Gastrocnemius medialis (tissue), 4 donors: ENCODE measurements around the gene TPSB2. TPM values are rescaled to one million over a fixed set of nuclear protein-coding genes. Genes with fewer than 3 reads are reported as not detected.
"Not testable (repeated sequence)": the region's sequence is repeated elsewhere in the genome, so short reads cannot be mapped to it uniquely, and the experiment has no call there.

Experiments used
- ATAC-seq, 2 donors: fragments of 150-250 bp; one replicate each; pipeline ENCODE4 v1.9.1; 2016
- DNase-seq, 2 donors: peaks; one replicate each; pipeline ENCODE4 v3.0.0-alpha.2; 2019
- H3K27ac ChIP-seq, 4 donors: fragments of 200-600 bp; sonication (generic); 1 replicate in 1 of 4; 2 replicates in 3 of 4; pipeline ENCODE4 v1.5.1; 2016 to 2018; ENCODE audit warnings: mild to moderate bottlenecking in 2 of 4, moderate library complexity in 1 of 4
- H3K27me3 ChIP-seq, 3 donors: fragments of 200-600 bp; sonication (generic) in 2 of 3; 1 replicate in 1 of 3; 2 replicates in 2 of 3; pipeline versions ENCODE4 v1.5.1 to v1.6.0; 2016 to 2019; ENCODE audit warnings: mild to moderate bottlenecking in 1 of 3, moderate library complexity in 1 of 3
- H3K36me3 ChIP-seq, 2 donors: fragments of 200-600 bp; sonication (generic) in 1 of 2; one replicate each; pipeline ENCODE4 v1.5.1; 2017 to 2018
- H3K4me1 ChIP-seq, 2 donors: fragments of 200-600 bp; sonication (generic) in 1 of 2; one replicate each; pipeline ENCODE4 v1.5.1; 2016 to 2017; ENCODE audit warnings: mild to moderate bottlenecking in 2 of 2
- H3K4me3 ChIP-seq, 4 donors: fragments of 200-600 bp; sonication (generic) in 3 of 4; 1 replicate in 1 of 4; 2 replicates in 3 of 4; pipeline ENCODE4 v1.5.1; 2016 to 2019; ENCODE audit warnings: mild to moderate bottlenecking in 2 of 4
- H3K9me3 ChIP-seq, 3 donors: fragments of 200-600 bp; sonication (generic) in 2 of 3; 1 replicate in 1 of 3; 2 replicates in 2 of 3; pipeline ENCODE4 v1.5.1; 2016 to 2019
- CTCF ChIP-seq, 5 experiments: fragments of 450-650 bp in 3 of 5; fragments of 200-600 bp in 2 of 5; sonication (generic) in 2 of 5; IDR thresholded peaks in 4 of 5; conservative IDR thresholded peaks in 1 of 5; 1 replicate in 4 of 5; 2 replicates in 1 of 5; pipeline ENCODE4 v1.5.1; 2016 to 2019; ENCODE audit warnings: antibody characterized with exemption in 5 of 5, mild to moderate bottlenecking in 3 of 5, moderate library complexity in 3 of 5
- POLR2A ChIP-seq, 2 donors: fragments of 450-650 bp; IDR thresholded peaks; one replicate each; pipeline ENCODE4 v1.6.1; 2017; ENCODE audit warnings: antibody characterized with exemption in 2 of 2, mild to moderate bottlenecking in 2 of 2, moderate library complexity in 2 of 2
- in situ Hi-C, 4 donors: fragments of 200-750 bp; cut with MboI; loops; one replicate each; pipeline versions ENCODE4 v1.15.0 to v1.8.0; 2017; ENCODE audit warnings: low sequenced_read_pairs in 4 of 4
- intact Hi-C: fragments of 100-400 bp; cut with DNase I; formaldehyde crosslinking; loops from one replicate; pipeline ENCODE4 v1.15.1; 2023; ENCODE audit warnings: low total_unique reads
- total RNA-seq, 4 donors: library from RNA; depleted of rRNA; stranded (reverse); fragments of >200 nt; gene quantifications; one replicate each; pipeline versions ENCODE4 v1.1.0 to v1.2.3, GENCODE V29; 2016

Gene TPSB2
- total RNA-seq, 4 donors from 2014 or later: 3.7 to 14.3 (median 9.5) TPM

- no peak for ATAC-seq
Observed at GRCh38 chr16:1272453-1273198, 42.6 kb upstream of the TPSB2 start.

GRCh38 chr16:1271724-1272413 lies 41.9 kb upstream of the TPSB2 start:
- H3K27me3 ChIP-seq: peaks cover 8 to 11% (median 9%) of the 10 kb centered on the region in 3 donors
- H3K4me3 ChIP-seq, H3K9me3 ChIP-seq, H3K4me1 ChIP-seq, in situ Hi-C loops, intact Hi-C loops, H3K27ac ChIP-seq, H3K36me3 ChIP-seq: not testable (repeated sequence)
- ATAC-seq: peak in 1 of 2 donors; percentile 36
- peak in 1 of 2 donors; percentile 41 for DNase-seq

More at GRCh38 chr16:1272453-1273198, 42.6 kb upstream of the TPSB2 start:
- Histone ChIP-seq H3K9me3 (no peaks in the 10 kb centered on the region), H3K27ac (no peak overlapping the region), H3K36me3 (no peaks in the 10 kb centered on the region), H3K4me3 (no peak overlapping the region), H3K27me3 (peaks cover 8 to 13% (median 11%) of the 10 kb centered on the region in 3 donors), H3K4me1 (no peaks in the 10 kb centered on the region)
- TF ChIP-seq CTCF (IDR thresholded peaks at IDR 0.05 in 4 of 5, conservative IDR thresholded peaks at IDR 0.05 in 1 of 5) (no peak), POLR2A (IDR thresholded peaks at IDR 0.05) (no peak)
- DNase-seq: no peak
- in situ Hi-C loops: no loop called here
- intact Hi-C loops: no loop called here

GRCh38 chr16:1271380-1271723 lies 41.4 kb upstream of the TPSB2 start:
- Histone ChIP-seq H3K4me3 (no peak overlapping the region), H3K4me1 (no peaks in the 10 kb centered on the region), H3K27me3 (peaks cover 7 to 10% (median 8%) of the 10 kb centered on the region in 3 donors), H3K36me3 (no peaks in the 10 kb centered on the region), H3K9me3 (no peaks in the 10 kb centered on the region), H3K27ac (no peak overlapping the region)
- ATAC-seq (no peak), DNase-seq (no peak)
- intact Hi-C loops (no loop called here), in situ Hi-C loops (no loop called here)
- TF ChIP-seq CTCF (IDR thresholded peaks at IDR 0.05 in 4 of 5, conservative IDR thresholded peaks at IDR 0.05 in 1 of 5) (no peak), POLR2A (IDR thresholded peaks at IDR 0.05) (no peak)

GRCh38 chr16:1269418-1269817 lies 39.4 kb upstream of the TPSB2 start:
- ATAC-seq, H3K4me3 ChIP-seq, H3K9me3 ChIP-seq, H3K4me1 ChIP-seq, in situ Hi-C loops, H3K27ac ChIP-seq, H3K27me3 ChIP-seq, H3K36me3 ChIP-seq, intact Hi-C loops, DNase-seq: not testable (repeated sequence)

GRCh38 chr16:1265826-1266225 lies 35.8 kb upstream of the TPSB2 start:
- Histone ChIP-seq H3K27me3 (peaks cover 17 to 27% (median 27%) of the 10 kb centered on the region in 3 donors), H3K4me3 (no peak overlapping the region), H3K4me1 (no peaks in the 10 kb centered on the region), H3K9me3 (no peaks in the 10 kb centered on the region), H3K27ac (no peak overlapping the region), H3K36me3 (no peaks in the 10 kb centered on the region)
- DNase-seq (no peak), ATAC-seq (no peak)
- TF ChIP-seq POLR2A (IDR thresholded peaks at IDR 0.05) (no peak), CTCF (IDR thresholded peaks at IDR 0.05 in 4 of 5, conservative IDR thresholded peaks at IDR 0.05 in 1 of 5) (no peak)
- in situ Hi-C loops (no loop called here), intact Hi-C loops (no loop called here)
